Measurements from ENCODE around the gene TP63. TPM values are rescaled to one million over a fixed set of nuclear protein-coding genes. Genes with fewer than 3 reads are reported as not detected.
A peak's percentile ranks its signal among the peaks of the same experiment; 100 is the strongest.
"Not testable (repeated sequence)": the region's sequence is repeated elsewhere in the genome, so short reads cannot be mapped to it uniquely, and the experiment has no call there.

TP63 gene
- total RNA-seq, result under 1 TPM; 0.06 to 0.68 TPM

- Mint-ChIP-seq H3K9me3 (no peaks in the 10 kb centered on the region), H3K27ac (peak within 1 kb of the TSS in 1 of 2 donors; percentile 4), H3K36me3 (no peaks in the 10 kb centered on the region)
- ATAC-seq, result no peak
- DNase-seq (ENCODE audit: low spot score in 2 of 2), result no peak
These were observed at the start of gene TP63 for GRCh38 chr3:189631373-189631408. Gene TP63 (plus strand): TSS chr3:189631389. CDS start chr3:189631516, 127 bp downstream.

- DNase-seq (ENCODE audit: low spot score in 2 of 2), result no peak
- no peak overlapping the region for H3K27ac Mint-ChIP-seq
- peaks cover 0 to 11% of the 10 kb centered on the region in 2 donors for H3K36me3 Mint-ChIP-seq
- ATAC-seq, result no peak
- H3K9me3 Mint-ChIP-seq, result peaks cover 5 to 6% of the 10 kb centered on the region in 2 donors
These were observed 49.0 kb upstream of the TP63 start for GRCh38 chr3:189582179-189582578.

GRCh38 chr3:189584645-189585044 lies 46.5 kb upstream of the TP63 start:
- H3K27ac Mint-ChIP-seq, result no peak overlapping the region
- no peaks in the 10 kb centered on the region for H3K9me3 Mint-ChIP-seq
- peaks cover 0 to 5% of the 10 kb centered on the region in 2 donors for H3K36me3 Mint-ChIP-seq
- ATAC-seq, result no peak
- DNase-seq (ENCODE audit: low spot score in 2 of 2), result no peak

- DNase-seq (ENCODE audit: low spot score in 2 of 2) (no peak), ATAC-seq (peak; percentile 82 to 93)
- peaks cover 0 to 15% of the 10 kb centered on the region in 2 donors for H3K36me3 Mint-ChIP-seq
- peak overlapping the region; percentile 12 to 63 for H3K27ac Mint-ChIP-seq
- peaks cover 12 to 13% of the 10 kb centered on the region in 2 donors for H3K9me3 Mint-ChIP-seq
These were observed 44.1 kb upstream of the TP63 start for GRCh38 chr3:189586941-189587663.

- peaks cover 0 to 15% of the 10 kb centered on the region in 2 donors for H3K36me3 Mint-ChIP-seq
- ATAC-seq (no peak), DNase-seq (ENCODE audit: low spot score in 2 of 2) (no peak)
- peaks cover 12 to 13% of the 10 kb centered on the region in 2 donors for H3K9me3 Mint-ChIP-seq
- H3K27ac Mint-ChIP-seq, result no peak overlapping the region
These were observed 43.5 kb upstream of the TP63 start for GRCh38 chr3:189587664-189588040.

- ATAC-seq (no peak), DNase-seq (ENCODE audit: low spot score in 2 of 2) (no peak)
- Mint-ChIP-seq H3K9me3 (peaks cover 12 to 13% of the 10 kb centered on the region in 2 donors), H3K36me3 (peaks cover 0 to 15% of the 10 kb centered on the region in 2 donors), H3K27ac (no peak overlapping the region)
These were observed 43.1 kb upstream of the TP63 start for GRCh38 chr3:189588070-189588469.

GRCh38 chr3:189588475-189589178 lies 42.6 kb upstream of the TP63 start:
- Mint-ChIP-seq H3K36me3 (peaks cover 0 to 15% of the 10 kb centered on the region in 2 donors), H3K9me3 (peaks cover 12 to 13% of the 10 kb centered on the region in 2 donors), H3K27ac (no peak overlapping the region)
- DNase-seq (ENCODE audit: low spot score in 2 of 2) (no peak), ATAC-seq (no peak)

GRCh38 chr3:189589179-189589569 lies 42.0 kb upstream of the TP63 start:
- no peak for ATAC-seq

GRCh38 chr3:189590223-189590622 lies 41.0 kb upstream of the TP63 start:
- Mint-ChIP-seq H3K27ac (no peak overlapping the region), H3K36me3 (peaks cover 0 to 15% of the 10 kb centered on the region in 2 donors), H3K9me3 (peaks cover 12 to 13% of the 10 kb centered on the region in 2 donors)
- ATAC-seq (no peak), DNase-seq (ENCODE audit: low spot score in 2 of 2) (no peak)

More at GRCh38 chr3:189589179-189589569, 42.0 kb upstream of the TP63 start:
- DNase-seq (ENCODE audit: low spot score in 2 of 2), result no peak
- Mint-ChIP-seq H3K36me3 (peaks cover 0 to 15% of the 10 kb centered on the region in 2 donors), H3K27ac (no peak overlapping the region), H3K9me3 (peaks cover 12 to 13% of the 10 kb centered on the region in 2 donors)

- Mint-ChIP-seq H3K36me3 (peaks cover 4 to 18% of the 10 kb centered on the region in 2 donors), H3K9me3 (peaks cover 12 to 13% of the 10 kb centered on the region in 2 donors), H3K27ac (no peak overlapping the region)
- no peak for DNase-seq (ENCODE audit: low spot score in 2 of 2)
- no peak for ATAC-seq
These were observed 37.6 kb upstream of the TP63 start for GRCh38 chr3:189593581-189593980.

- ATAC-seq; H3K36me3 Mint-ChIP-seq; H3K27ac Mint-ChIP-seq; DNase-seq (ENCODE audit: low spot score in 2 of 2); H3K9me3 Mint-ChIP-seq: not testable (repeated sequence)
These were observed 34.9 kb upstream of the TP63 start for GRCh38 chr3:189596078-189596979.

GRCh38 chr3:189597918-189598317 lies 33.3 kb upstream of the TP63 start:
- ATAC-seq, result no peak
- no peak for DNase-seq (ENCODE audit: low spot score in 2 of 2)
- H3K27ac Mint-ChIP-seq, result peak overlapping the region in 1 of 2 donors; percentile 26
- peaks cover 4% of the 10 kb centered on the region in 2 donors for H3K36me3 Mint-ChIP-seq
- H3K9me3 Mint-ChIP-seq, result no peaks in the 10 kb centered on the region

GRCh38 chr3:189598530-189599225 lies 32.5 kb upstream of the TP63 start:
- peaks cover 4% of the 10 kb centered on the region in 2 donors for H3K36me3 Mint-ChIP-seq
- no peak for DNase-seq (ENCODE audit: low spot score in 2 of 2)
- H3K27ac Mint-ChIP-seq, result no peak overlapping the region
- H3K9me3 Mint-ChIP-seq, result no peaks in the 10 kb centered on the region
- ATAC-seq, result no peak

GRCh38 chr3:189602471-189602870 lies 28.7 kb upstream of the TP63 start:
- peaks cover 0 to 5% of the 10 kb centered on the region in 2 donors for H3K36me3 Mint-ChIP-seq
- no peak overlapping the region for H3K27ac Mint-ChIP-seq
- peaks cover 0 to 3% of the 10 kb centered on the region in 2 donors for H3K9me3 Mint-ChIP-seq
- no peak for DNase-seq (ENCODE audit: low spot score in 2 of 2)
- no peak for ATAC-seq

- no peak for ATAC-seq
- peaks cover 5 to 9% of the 10 kb centered on the region in 2 donors for H3K9me3 Mint-ChIP-seq
- H3K27ac Mint-ChIP-seq, result no peak overlapping the region
- no peak for DNase-seq (ENCODE audit: low spot score in 2 of 2)
- peaks cover 4 to 5% of the 10 kb centered on the region in 2 donors for H3K36me3 Mint-ChIP-seq
These were observed 25.5 kb upstream of the TP63 start for GRCh38 chr3:189605717-189606116.

GRCh38 chr3:189606774-189607173 lies 24.4 kb upstream of the TP63 start:
- H3K27ac Mint-ChIP-seq, result no peak overlapping the region
- no peak for DNase-seq (ENCODE audit: low spot score in 2 of 2)
- peaks cover 11 to 14% of the 10 kb centered on the region in 2 donors for H3K9me3 Mint-ChIP-seq
- peak; percentile 36 to 78 for ATAC-seq
- H3K36me3 Mint-ChIP-seq, result peaks cover 8 to 13% of the 10 kb centered on the region in 2 donors

Data from activated naive CD4-positive, alpha-beta T cell treated with anti-CD3 and anti-CD28 coated beads, Interleukin-2, amount 50 U/mL, for 72 hours (primary cell).